Measurements from ENCODE around the gene LRRC26. TPM values are rescaled to one million over a fixed set of nuclear protein-coding genes. Genes with fewer than 3 reads are reported as not detected.

The LRRC26 gene
- total RNA-seq, 1 experiment from 2014 or later = not detected

GRCh38 chr9:137214620-137215019, 44.8 kb upstream of the LRRC26 start:
- peaks cover 5% of the 10 kb centered on the region for H3K4me1 Mint-ChIP-seq (ENCODE audit: insufficient read depth, unreplicated experiment)
- H3K36me3 Mint-ChIP-seq (ENCODE audit: insufficient read depth, unreplicated experiment) = peaks cover 17% of the 10 kb centered on the region
- CTCF ChIA-PET = interaction anchor here (0.6 kb wide), 1 partner anchor 185 kb away, joined by 3 read pairs; no protein-coding TSS in a partner anchor
- no peaks in the 10 kb centered on the region for H3K27me3 Mint-ChIP-seq (ENCODE audit: insufficient read depth, unreplicated experiment)
- no peak overlapping the region for H3K27ac Mint-ChIP-seq (ENCODE audit: low read depth, unreplicated experiment)
- H3K4me3 Mint-ChIP-seq (ENCODE audit: unreplicated experiment) = no peak overlapping the region
- POLR2A ChIA-PET = interaction anchor here (1.2 to 3.8 kb wide), 2 partner anchors 9 kb away, joined by 3 to 38 read pairs; partner anchors contain the start of genes NDOR1 and TMEM203
- no peak for TF ChIP-seq CTCF (IDR thresholded peaks at IDR 0.05; ENCODE audit: unreplicated experiment)
- DNase-seq (ENCODE audit: unreplicated experiment) = no peak
- H3K9me3 Mint-ChIP-seq (ENCODE audit: unreplicated experiment) = no peaks in the 10 kb centered on the region
- no TSS peak for BruUV-seq (replicated peaks)
- intact Hi-C loops (cut with micrococcal nuclease) = no loop called here

DNA sequence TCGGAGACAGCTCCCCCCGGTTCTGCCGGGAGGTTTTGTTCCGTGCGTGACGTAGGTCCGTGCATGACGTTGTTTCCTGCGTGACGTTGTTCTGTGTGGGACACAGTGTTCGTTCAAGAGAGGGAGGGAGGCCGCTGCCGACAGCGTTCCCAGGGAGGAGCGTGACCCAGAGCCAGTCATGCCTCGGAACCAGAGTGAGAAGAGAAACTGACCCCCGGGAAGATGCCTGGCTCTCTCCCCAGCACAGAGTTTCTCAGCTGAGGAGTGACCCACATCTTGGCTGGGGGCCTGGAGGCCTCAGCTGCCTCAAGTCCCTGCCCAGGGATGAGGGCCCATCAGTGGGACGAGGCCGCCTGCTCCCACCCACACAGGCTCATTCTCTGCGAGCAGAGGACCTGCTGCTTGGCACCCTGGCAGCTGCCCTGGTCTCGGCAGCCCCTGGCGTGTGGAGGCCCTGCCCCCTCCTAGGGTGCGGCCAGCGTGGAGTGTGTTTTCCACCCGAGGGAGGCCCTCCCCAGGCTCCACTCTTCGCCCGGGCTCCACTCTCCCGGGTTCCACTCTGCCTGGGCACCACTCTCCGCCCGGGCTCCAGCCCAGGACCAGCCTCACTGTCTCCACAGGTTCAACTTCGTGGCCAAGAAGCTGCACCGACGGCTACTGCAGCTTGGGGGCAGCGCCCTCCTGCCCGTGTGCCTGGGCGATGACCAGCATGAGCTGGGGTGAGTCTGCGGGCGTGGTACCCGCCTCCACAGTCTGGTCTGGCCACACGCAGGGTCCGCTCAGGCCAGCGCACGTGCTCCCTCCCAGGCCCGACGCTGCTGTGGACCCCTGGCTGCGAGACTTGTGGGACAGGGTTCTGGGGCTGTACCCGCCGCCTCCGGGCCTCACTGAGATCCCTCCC, 43.6 kb upstream of the LRRC26 start:
- no TSS peak for BruUV-seq (replicated peaks)

DNA sequence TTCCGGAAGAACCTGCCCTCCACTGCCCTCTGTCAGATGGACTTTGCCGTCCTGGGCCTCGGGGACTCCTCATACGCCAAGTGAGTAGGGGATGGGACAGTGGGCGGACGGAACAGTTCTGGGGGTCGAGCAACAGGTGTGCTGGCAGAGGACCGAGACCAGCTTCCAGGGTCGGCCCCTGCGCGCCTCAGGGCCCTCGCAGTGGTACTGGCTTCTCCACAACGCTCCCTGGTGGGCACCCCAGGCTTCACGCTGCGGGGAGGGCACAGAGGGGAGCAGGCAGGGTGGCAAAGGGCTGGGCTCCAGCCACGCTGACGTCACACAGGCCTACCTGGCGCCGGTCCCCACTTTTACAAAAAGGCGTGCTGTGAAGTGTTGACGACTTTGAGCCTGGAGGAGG, 42.7 kb upstream of the LRRC26 start:
- H3K27ac Mint-ChIP-seq (ENCODE audit: low read depth, unreplicated experiment) = no peak overlapping the region
- H3K27me3 Mint-ChIP-seq (ENCODE audit: insufficient read depth, unreplicated experiment) = no peaks in the 10 kb centered on the region
- peaks cover 38% of the 10 kb centered on the region for H3K36me3 Mint-ChIP-seq (ENCODE audit: insufficient read depth, unreplicated experiment)
- H3K4me3 Mint-ChIP-seq (ENCODE audit: unreplicated experiment) = no peak overlapping the region
- no peak for DNase-seq (ENCODE audit: unreplicated experiment)
- no TSS peak for BruUV-seq (replicated peaks)
- ChIA-PET POLR2A (no interaction called here), CTCF (no interaction called here)
- peaks cover 7% of the 10 kb centered on the region for H3K4me1 Mint-ChIP-seq (ENCODE audit: insufficient read depth, unreplicated experiment)
- no peaks in the 10 kb centered on the region for H3K9me3 Mint-ChIP-seq (ENCODE audit: unreplicated experiment)
- no peak for TF ChIP-seq CTCF (IDR thresholded peaks at IDR 0.05; ENCODE audit: unreplicated experiment)
- intact Hi-C loops (cut with micrococcal nuclease) = no loop called here

More for the DNA sequence above, 43.6 kb upstream of the LRRC26 start:
- H3K27me3 Mint-ChIP-seq (ENCODE audit: insufficient read depth, unreplicated experiment) = no peaks in the 10 kb centered on the region
- H3K27ac Mint-ChIP-seq (ENCODE audit: low read depth, unreplicated experiment) = no peak overlapping the region
- ChIA-PET CTCF (no interaction called here), POLR2A (interaction anchor here (0.8 kb wide), 1 partner anchor 114 kb away, joined by 3 read pairs; no protein-coding TSS in a partner anchor)
- no peak overlapping the region for H3K4me3 Mint-ChIP-seq (ENCODE audit: unreplicated experiment)
- intact Hi-C loops (cut with micrococcal nuclease) = no loop called here
- H3K9me3 Mint-ChIP-seq (ENCODE audit: unreplicated experiment) = no peaks in the 10 kb centered on the region
- peaks cover 5% of the 10 kb centered on the region for H3K4me1 Mint-ChIP-seq (ENCODE audit: insufficient read depth, unreplicated experiment)
- peaks cover 29% of the 10 kb centered on the region for H3K36me3 Mint-ChIP-seq (ENCODE audit: insufficient read depth, unreplicated experiment)
- DNase-seq (ENCODE audit: unreplicated experiment) = no peak
- peak; percentile 26 for TF ChIP-seq CTCF (IDR thresholded peaks at IDR 0.05; ENCODE audit: unreplicated experiment)

- Mint-ChIP-seq H3K27ac (ENCODE audit: low read depth, unreplicated experiment) (no peak overlapping the region), H3K4me3 (ENCODE audit: unreplicated experiment) (no peak overlapping the region), H3K4me1 (ENCODE audit: insufficient read depth, unreplicated experiment) (peaks cover 12% of the 10 kb centered on the region), H3K36me3 (ENCODE audit: insufficient read depth, unreplicated experiment) (peaks cover 43% of the 10 kb centered on the region), H3K27me3 (ENCODE audit: insufficient read depth, unreplicated experiment) (no peaks in the 10 kb centered on the region), H3K9me3 (ENCODE audit: unreplicated experiment) (no peaks in the 10 kb centered on the region)
- BruUV-seq (replicated peaks) = no TSS peak
- TF ChIP-seq CTCF (IDR thresholded peaks at IDR 0.05; ENCODE audit: unreplicated experiment) = no peak
- DNase-seq (ENCODE audit: unreplicated experiment) = no peak
- POLR2A ChIA-PET = interaction anchor here (1.0 to 1.6 kb wide), 2 partner anchors 11 to 1305 kb away, joined by 3 to 4 read pairs; no protein-coding TSS in a partner anchor
- CTCF ChIA-PET = no interaction called here
- intact Hi-C loops (cut with micrococcal nuclease) = no loop called here
Observed at GRCh38 chr9:137211532-137211931, 41.7 kb upstream of the LRRC26 start.
